Naive B cell (primary cell): ENCODE results near the gene NGF. TPM values are rescaled to one million over a fixed set of nuclear protein-coding genes. Genes with fewer than 3 reads are reported as not detected.
"Not testable (repeated sequence)": the region's sequence is repeated elsewhere in the genome, so short reads cannot be mapped to it uniquely, and the experiment has no call there.

Experiments used
- ATAC-seq, 2 donors: fragments of 150-1000 bp; cut with Tn5 transposase; 2 replicates each; pipeline ENCODE4 v1.10.0; 2021; ENCODE audit warnings: low read depth in 2 of 2, mild to moderate bottlenecking in 2 of 2, moderate library complexity in 2 of 2
- DNase-seq: peaks from one replicate; pipeline ENCODE4 v3.0.0; 2022
- H3K27ac Mint-ChIP-seq, 6 donors: one replicate each; pipeline ENCODE4 v1.8.0; 2020 to 2022; ENCODE audit warnings: mild to moderate bottlenecking in 6 of 6, mixed read lengths in 6 of 6, moderate library complexity in 5 of 6, inconsistent platforms in 2 of 6
- H3K27me3 Mint-ChIP-seq, 3 donors: one replicate each; pipeline ENCODE4 v1.8.0; 2021 to 2022; ENCODE audit warnings: mixed read lengths in 3 of 3, mild to moderate bottlenecking in 1 of 3
- H3K36me3 Mint-ChIP-seq, 2 donors: one replicate each; pipeline ENCODE4 v1.8.0; 2020 to 2022; ENCODE audit warnings: mixed read lengths in 2 of 2, inconsistent platforms in 1 of 2, mild to moderate bottlenecking in 1 of 2
- H3K4me1 Mint-ChIP-seq, 3 donors: one replicate each; pipeline ENCODE4 v1.8.0; 2020 to 2022; ENCODE audit warnings: mixed read lengths in 3 of 3, inconsistent platforms in 1 of 3, mild to moderate bottlenecking in 1 of 3, moderate library complexity in 1 of 3
- H3K4me3 Mint-ChIP-seq, 8 donors: one replicate each; pipeline ENCODE4 v1.8.0; 2020 to 2022; ENCODE audit warnings: mild to moderate bottlenecking in 8 of 8, mixed read lengths in 8 of 8, moderate library complexity in 8 of 8, inconsistent platforms in 2 of 8
- H3K9me3 Mint-ChIP-seq, 7 donors: one replicate each; pipeline ENCODE4 v1.8.0; 2020 to 2022; ENCODE audit warnings: mixed read lengths in 7 of 7, mild to moderate bottlenecking in 5 of 7, inconsistent platforms in 2 of 7, moderate library complexity in 1 of 7
- polyA plus RNA-seq, 6 donors: library from polyadenylated mRNA; unstranded; fragments of 300-500 nt; fragmentation: Illumina TruSeq; gene quantifications; one replicate each; pipeline ENCODE4 v1.2.3, GENCODE V29; 2021; ENCODE audit warnings: low read depth in 6 of 6

Gene NGF
- not detected for polyA plus RNA-seq

DNA sequence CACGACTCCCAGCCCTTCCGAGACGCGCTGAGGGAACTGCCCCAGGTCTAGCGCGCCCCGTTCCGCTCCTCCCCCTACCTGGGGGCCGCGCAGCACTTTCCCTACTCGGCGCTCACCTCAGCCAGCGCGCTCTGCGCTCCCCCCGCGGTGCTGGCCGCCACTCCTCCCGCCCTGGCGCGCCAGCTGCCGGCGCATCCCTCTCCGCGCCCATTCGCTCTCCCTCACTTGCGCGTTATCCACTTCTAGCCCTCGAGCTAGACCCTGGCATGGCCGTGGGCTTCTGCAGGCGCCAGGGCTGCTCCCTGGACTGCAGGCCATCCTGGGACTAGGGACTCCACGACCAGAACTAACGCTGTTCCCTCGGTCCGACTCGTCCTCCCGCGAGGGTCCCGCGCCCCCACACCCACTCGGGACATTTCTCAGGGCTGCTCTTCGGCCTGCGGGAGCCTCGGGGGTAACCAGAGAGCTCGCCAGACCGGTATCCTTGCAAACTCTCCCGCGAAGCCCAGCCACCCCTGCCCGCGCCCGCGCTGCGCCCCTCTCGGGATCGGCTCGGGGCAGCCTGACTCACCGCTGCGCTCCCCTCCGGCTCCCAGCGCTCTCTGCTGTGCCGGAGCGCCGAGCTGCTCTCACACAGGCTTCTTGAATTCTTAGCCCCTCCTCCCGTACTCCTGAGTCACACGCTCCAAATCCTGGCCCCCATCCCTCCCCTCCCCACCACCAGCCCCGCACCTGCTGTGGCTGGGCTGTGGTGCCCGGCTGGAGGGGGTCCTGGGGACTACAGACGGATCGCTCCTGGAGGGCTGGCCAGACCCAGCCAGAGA lies at the start of gene NGF:
NGF (minus strand) TSS at position 617 of the 824 bp plus-strand sequence. CDS start 51,454 bp downstream, outside the sequence.
- no peak within 1 kb of the TSS for H3K4me3 Mint-ChIP-seq
- H3K36me3 Mint-ChIP-seq = no peaks in the 10 kb centered on the region

DNA sequence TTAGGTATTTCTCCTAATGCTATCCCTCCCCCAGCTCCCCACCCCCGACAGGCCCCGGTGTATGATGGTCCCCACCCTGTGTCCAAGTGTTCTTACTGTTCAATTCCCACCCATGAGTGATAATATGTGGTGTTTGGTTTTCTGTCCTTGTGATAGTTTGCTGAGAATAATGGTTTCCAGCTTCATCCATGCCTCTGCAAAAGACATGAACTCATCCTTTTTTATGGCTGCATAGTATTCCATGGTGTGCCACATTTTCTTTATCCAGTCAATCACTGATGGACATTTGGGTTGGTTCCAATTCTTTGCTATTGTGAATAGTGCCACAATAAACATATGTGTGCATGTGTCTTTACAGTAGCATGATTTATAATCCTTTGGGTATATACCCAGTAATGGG lies 45.4 kb upstream of the NGF start:
- H3K27me3 Mint-ChIP-seq, DNase-seq, H3K4me1 Mint-ChIP-seq, H3K36me3 Mint-ChIP-seq, H3K4me3 Mint-ChIP-seq, ATAC-seq: not testable (repeated sequence)
- H3K27ac Mint-ChIP-seq = peak overlapping the region in 1 of 6 donors; percentile 13
- H3K9me3 Mint-ChIP-seq = peaks cover 13 to 38% (median 15%) of the 10 kb centered on the region in 7 donors

More for the DNA sequence above, at the start of gene NGF:
- DNase-seq = no peak
- Mint-ChIP-seq H3K4me1 (peaks cover 0 to 5% (median 3%) of the 10 kb centered on the region in 3 donors), H3K27ac (no peak within 1 kb of the TSS), H3K27me3 (peaks cover 36 to 45% (median 44%) of the 10 kb centered on the region in 3 donors), H3K9me3 (peaks cover 0 to 4% (median 0%) of the 10 kb centered on the region in 7 donors)
- no peak for ATAC-seq

DNA sequence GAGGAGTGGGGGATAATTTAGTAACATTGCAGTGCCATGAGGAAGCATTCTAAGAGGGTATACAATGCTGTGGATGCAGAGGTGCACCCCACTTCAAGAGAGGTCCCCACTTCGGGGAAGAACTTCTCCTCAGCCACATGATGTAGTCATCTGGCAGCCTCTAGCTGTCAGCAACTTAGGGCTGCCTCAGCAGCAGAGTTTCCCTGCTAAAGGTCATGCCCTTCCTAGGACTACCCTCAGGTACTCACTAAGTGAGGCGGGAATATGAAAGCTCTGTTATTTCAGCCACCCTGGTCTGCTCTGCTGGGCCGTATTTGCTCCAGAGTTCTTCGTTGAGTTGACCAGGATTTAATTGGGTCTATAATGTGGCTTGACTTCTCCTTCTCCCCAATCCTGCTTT lies 41.9 kb upstream of the NGF start:
- H3K27me3 Mint-ChIP-seq = peaks cover 0 to 3% (median 0%) of the 10 kb centered on the region in 3 donors
- no peak overlapping the region for H3K27ac Mint-ChIP-seq
- H3K36me3 Mint-ChIP-seq = no peaks in the 10 kb centered on the region
- peaks cover 0 to 13% (median 5%) of the 10 kb centered on the region in 7 donors for H3K9me3 Mint-ChIP-seq
- ATAC-seq (no peak), DNase-seq (no peak)
- no peak overlapping the region for H3K4me3 Mint-ChIP-seq
- no peaks in the 10 kb centered on the region for H3K4me1 Mint-ChIP-seq

DNA sequence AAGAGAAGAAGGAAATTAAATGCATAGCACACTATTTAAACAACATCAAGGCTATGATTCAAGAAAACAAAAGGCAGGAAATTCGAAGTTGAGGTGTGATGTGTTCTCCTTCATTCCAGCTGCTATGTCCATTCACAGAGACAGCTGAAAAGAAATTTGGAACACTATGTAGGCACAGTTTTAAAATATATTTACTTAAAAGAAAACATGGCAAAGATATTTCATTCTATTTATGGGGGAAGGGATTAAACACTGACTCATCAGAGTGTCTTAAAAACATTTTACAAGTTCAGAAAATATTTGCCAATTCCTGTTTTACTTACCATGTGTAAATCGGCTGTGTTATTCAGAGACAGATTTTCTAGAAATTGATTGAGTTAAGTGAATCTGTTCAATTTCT lies 39.4 kb upstream of the NGF start:
- no peak overlapping the region for H3K4me3 Mint-ChIP-seq
- ATAC-seq (no peak), DNase-seq (no peak)
- H3K4me1 Mint-ChIP-seq = no peaks in the 10 kb centered on the region
- H3K27me3 Mint-ChIP-seq = no peaks in the 10 kb centered on the region
- no peaks in the 10 kb centered on the region for H3K36me3 Mint-ChIP-seq
- no peak overlapping the region for H3K27ac Mint-ChIP-seq
- H3K9me3 Mint-ChIP-seq = peaks cover 0 to 12% (median 2%) of the 10 kb centered on the region in 7 donors

DNA sequence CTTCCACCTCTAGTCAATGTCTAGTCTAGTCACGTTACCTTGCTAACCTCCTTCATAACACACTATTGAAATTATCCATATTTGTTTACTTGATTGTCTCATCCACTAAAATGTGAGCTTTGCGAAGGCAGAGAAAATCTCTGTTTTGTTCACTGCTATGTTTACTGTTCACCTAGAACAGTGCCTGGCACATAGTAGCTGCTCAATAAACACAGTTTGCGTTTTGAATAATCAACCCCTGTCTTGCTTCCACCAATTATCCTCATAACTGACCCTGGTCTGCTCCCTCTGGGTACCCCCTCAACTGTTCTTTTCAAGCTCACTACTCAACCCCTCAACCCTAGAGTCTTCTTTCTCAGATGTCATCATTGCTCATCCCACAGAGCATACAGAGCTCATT lies 36.5 kb upstream of the NGF start:
- H3K4me1 Mint-ChIP-seq = no peaks in the 10 kb centered on the region
- H3K4me3 Mint-ChIP-seq = no peak overlapping the region
- no peak for DNase-seq
- no peaks in the 10 kb centered on the region for H3K36me3 Mint-ChIP-seq
- H3K27ac Mint-ChIP-seq = no peak overlapping the region
- peaks cover 0 to 12% (median under 1%) of the 10 kb centered on the region in 7 donors for H3K9me3 Mint-ChIP-seq
- no peak for ATAC-seq
- no peaks in the 10 kb centered on the region for H3K27me3 Mint-ChIP-seq

DNA sequence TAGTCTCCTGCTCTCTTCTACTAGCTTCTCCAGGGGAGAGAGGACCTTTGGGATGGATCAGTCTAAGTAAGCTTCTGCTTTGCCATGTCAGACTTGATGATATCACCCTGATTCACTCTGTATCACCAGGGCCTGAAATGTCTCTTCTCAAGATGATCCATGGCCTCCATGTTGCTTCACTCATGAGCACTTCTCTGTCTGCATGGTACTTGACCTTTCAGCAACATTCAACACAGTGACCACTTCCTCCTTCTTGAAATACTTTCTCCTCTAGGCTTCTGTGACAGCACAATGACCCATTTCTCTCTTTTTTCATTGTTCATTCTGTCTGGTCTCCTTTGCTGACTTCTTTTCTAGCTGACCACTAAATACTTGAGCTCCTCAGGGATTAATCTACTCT lies 35.3 kb upstream of the NGF start:
- H3K27me3 Mint-ChIP-seq = no peaks in the 10 kb centered on the region
- H3K36me3 Mint-ChIP-seq = no peaks in the 10 kb centered on the region
- no peak for ATAC-seq
- H3K27ac Mint-ChIP-seq = no peak overlapping the region
- H3K4me3 Mint-ChIP-seq = no peak overlapping the region
- H3K4me1 Mint-ChIP-seq = no peaks in the 10 kb centered on the region
- DNase-seq = no peak
- peaks cover 0 to 1% (median 0%) of the 10 kb centered on the region in 7 donors for H3K9me3 Mint-ChIP-seq

DNA sequence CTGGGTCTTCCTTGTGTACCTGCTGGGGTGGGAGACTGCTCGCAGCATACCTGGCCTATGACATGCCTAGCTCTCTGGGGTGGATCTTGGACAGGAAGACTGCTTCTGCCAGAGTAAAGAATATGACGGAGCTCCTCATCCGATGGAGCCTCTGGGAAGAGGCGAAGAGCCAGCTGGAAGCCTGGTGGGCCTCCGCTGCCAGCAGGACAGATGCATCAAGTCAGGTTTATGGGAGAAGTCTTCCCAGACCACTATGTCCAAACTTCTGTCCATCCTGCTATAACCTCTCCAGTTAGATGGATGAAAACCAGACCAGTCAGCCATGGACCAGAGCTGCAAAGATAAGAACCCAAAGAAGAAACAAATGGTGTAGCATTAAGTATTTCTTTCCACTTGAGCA lies 27.7 kb upstream of the NGF start:
- DNase-seq = no peak
- H3K27me3 Mint-ChIP-seq = no peaks in the 10 kb centered on the region
- H3K27ac Mint-ChIP-seq = no peak overlapping the region
- no peaks in the 10 kb centered on the region for H3K4me1 Mint-ChIP-seq
- ATAC-seq = no peak
- H3K9me3 Mint-ChIP-seq = peaks cover 0 to 21% (median 9%) of the 10 kb centered on the region in 7 donors
- H3K36me3 Mint-ChIP-seq = no peaks in the 10 kb centered on the region
- H3K4me3 Mint-ChIP-seq = no peak overlapping the region

DNA sequence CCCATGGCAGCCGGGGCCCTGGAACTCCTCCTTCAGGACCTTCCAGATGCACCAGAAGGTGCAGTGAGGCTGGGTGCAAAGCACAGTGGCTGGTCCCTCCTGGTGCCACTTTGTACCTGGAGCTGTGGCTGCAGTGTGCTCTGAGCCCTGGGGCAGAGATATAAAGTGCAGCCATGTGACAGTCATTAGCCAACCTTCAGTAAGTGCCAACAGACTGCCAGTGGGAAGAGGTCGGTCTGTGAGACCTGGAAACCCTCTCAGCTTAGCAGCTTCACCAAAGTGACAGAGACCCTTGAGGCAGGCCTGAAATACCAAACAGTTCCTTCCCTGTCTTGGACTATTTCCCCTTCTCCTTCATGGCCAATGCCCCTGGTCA lies 26.7 kb upstream of the NGF start:
- Mint-ChIP-seq H3K4me3 (no peak overlapping the region), H3K9me3 (peaks cover 0 to 22% (median 9%) of the 10 kb centered on the region in 7 donors), H3K4me1 (no peaks in the 10 kb centered on the region), H3K27ac (no peak overlapping the region), H3K36me3 (no peaks in the 10 kb centered on the region), H3K27me3 (no peaks in the 10 kb centered on the region)
- DNase-seq (no peak), ATAC-seq (no peak)

DNA sequence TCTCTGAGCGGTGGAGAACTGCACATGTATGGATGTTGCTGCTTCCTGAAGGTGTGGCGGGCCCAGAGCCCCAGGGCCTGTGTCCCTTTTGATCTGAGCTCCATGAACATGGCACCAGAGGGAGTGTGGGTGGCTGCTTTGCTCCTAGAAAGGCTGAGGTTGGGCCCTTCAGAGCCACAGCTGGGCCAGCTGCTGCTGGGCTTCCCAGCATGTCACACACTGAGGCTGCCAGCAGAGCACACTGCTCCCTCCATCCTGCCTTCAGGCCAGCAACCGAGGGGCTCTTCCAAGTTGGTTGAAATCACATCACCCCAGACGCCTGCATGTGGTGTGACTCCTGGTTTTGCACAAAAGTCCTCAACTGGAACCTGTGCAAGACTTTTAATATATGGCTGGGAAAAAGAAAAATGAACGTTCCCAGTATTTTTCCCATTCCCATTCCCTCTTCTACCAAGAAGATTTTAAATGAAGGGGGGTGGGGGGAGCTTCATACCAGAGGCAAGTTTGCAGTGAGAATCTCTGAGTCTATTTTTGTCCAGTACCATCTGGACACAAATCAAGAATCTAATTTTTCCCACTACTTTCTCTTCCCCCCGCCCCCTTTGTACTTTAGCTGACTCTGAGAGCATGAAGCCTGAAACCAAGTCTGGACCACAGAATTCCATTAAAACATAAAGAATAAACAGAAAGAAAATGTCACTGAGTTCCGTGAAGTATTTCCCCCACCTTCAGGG lies 26.2 kb upstream of the NGF start:
- Mint-ChIP-seq H3K36me3 (no peaks in the 10 kb centered on the region), H3K27me3 (no peaks in the 10 kb centered on the region), H3K4me3 (no peak overlapping the region), H3K27ac (no peak overlapping the region), H3K4me1 (no peaks in the 10 kb centered on the region), H3K9me3 (peaks cover 0 to 22% (median 9%) of the 10 kb centered on the region in 7 donors)
- DNase-seq = no peak
- no peak for ATAC-seq

DNA sequence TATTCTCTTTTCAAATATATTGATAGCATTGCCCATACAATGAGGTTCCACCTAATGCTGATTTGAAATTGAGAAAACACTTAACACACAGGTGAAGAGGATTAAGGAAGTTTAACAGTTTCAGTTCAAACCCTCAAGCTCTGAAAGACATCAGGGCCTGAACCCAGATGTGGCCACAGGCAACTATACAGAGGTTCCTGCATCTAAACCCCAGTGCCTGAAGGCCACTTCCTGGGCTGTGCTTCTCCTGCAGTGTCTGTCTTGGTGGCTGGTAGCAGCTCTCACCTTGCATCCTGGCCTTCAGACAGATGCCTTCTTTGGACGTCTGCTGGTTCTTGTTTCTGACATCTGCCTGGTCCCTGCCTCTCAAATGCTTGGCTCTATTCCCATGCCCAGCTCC lies 25.1 kb upstream of the NGF start:
- H3K4me1 Mint-ChIP-seq = no peaks in the 10 kb centered on the region
- ATAC-seq = no peak
- no peak overlapping the region for H3K4me3 Mint-ChIP-seq
- peaks cover 0 to 26% (median 11%) of the 10 kb centered on the region in 7 donors for H3K9me3 Mint-ChIP-seq
- no peaks in the 10 kb centered on the region for H3K27me3 Mint-ChIP-seq
- no peak overlapping the region for H3K27ac Mint-ChIP-seq
- H3K36me3 Mint-ChIP-seq = no peaks in the 10 kb centered on the region
- DNase-seq = no peak

DNA sequence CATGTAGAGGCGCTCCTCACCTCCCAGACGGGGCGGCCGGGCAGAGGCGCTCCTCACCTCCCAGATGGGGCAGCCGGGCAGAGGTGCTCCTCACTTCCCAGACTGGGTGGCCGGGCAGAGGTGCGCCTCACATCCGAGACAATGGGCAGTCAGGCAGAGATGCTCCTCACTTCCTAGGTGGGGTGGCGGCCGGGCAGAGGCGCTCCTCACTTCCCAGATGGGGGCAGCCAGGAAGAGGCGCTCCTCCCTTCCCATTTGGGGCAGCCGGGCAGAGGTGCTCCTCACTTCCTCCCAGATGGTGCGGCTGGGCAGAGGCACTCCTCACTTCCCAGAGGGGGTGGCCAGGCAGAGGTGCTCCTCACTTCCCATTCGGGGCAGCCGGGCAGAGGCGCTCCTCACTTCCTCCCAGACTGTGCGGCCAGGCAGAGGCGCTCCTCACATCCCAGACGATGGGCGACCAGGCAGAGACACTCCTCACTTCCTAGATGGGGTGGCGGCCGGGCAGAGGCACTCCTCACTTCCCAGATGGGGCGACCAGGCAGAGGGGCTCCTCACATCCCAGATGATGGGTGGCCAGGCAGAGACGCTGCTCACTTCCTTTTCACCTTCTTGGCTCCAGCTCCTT lies 22.6 kb upstream of the NGF start:
- H3K27me3 Mint-ChIP-seq, ATAC-seq, H3K4me1 Mint-ChIP-seq, H3K27ac Mint-ChIP-seq, H3K4me3 Mint-ChIP-seq, DNase-seq, H3K36me3 Mint-ChIP-seq: not testable (repeated sequence)
- H3K9me3 Mint-ChIP-seq = peaks cover 0 to 28% (median 14%) of the 10 kb centered on the region in 7 donors

DNA sequence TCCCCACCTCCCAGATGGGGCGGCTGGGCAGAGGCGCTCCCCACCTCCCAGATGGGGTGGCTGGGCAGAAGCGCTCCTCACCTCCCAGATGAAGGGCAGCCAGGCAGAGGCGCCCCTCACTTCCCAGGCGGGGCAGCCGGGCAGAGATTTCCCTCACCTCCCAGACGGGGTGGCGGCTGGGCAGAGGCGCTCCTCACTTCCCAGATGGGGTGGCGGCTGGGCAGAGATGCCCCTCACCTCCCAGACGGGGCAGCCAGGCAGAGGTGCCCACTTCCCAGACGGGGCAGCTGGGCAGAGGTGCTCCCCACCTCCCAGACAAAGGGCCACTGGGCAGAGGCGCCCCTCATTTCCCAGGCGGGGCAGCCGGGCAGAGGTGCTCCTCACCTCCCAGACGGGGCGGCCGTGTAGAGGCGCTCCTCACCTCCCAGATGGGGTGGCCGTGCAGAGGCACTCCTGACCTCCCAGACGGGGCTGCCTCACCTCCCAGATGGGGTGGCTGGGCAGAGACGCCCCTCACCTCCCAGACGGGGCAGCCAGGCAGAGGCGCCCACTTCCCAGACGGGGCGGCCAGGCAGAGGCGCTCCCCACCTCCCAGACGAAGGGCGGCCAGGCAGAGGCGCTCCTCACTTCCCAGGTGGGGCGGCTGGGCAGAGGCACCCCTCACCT lies 21.9 kb upstream of the NGF start:
- H3K9me3 Mint-ChIP-seq = peaks cover 0 to 28% (median 14%) of the 10 kb centered on the region in 7 donors
- not testable (repeated sequence) for ATAC-seq, H3K27ac Mint-ChIP-seq

DNA sequence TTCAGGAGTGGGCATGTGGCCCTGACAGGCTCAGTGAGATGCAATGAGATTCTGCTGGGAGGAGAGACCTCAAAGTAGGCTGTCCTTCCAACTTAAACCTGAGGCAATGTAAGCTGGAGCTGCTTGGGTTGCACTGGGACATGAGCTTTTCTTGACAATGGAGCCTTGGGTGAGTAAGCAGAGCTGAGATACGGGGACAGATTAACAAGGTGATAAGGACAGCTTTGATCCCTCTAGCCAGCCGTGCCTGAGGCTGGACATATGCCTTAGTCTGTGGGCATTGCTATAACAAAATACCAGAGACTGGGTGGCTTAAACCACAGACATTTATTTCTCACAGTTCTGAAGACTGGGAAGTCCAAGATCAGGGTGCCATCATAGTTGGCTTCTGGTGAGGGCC lies 18.3 kb upstream of the NGF start:
- peaks cover 0 to 15% (median 10%) of the 10 kb centered on the region in 7 donors for H3K9me3 Mint-ChIP-seq
- H3K27ac Mint-ChIP-seq = no peak overlapping the region
- H3K36me3 Mint-ChIP-seq = no peaks in the 10 kb centered on the region
- H3K4me1 Mint-ChIP-seq = no peaks in the 10 kb centered on the region
- DNase-seq (no peak), ATAC-seq (no peak)
- no peak overlapping the region for H3K4me3 Mint-ChIP-seq
- H3K27me3 Mint-ChIP-seq = no peaks in the 10 kb centered on the region

More for the DNA sequence above, 21.9 kb upstream of the NGF start:
- not testable (repeated sequence) for H3K36me3 Mint-ChIP-seq, H3K4me1 Mint-ChIP-seq, DNase-seq, H3K4me3 Mint-ChIP-seq, H3K27me3 Mint-ChIP-seq
